HepG2 (cell line): ENCODE data around the gene ANLN. TPM values are rescaled to one million over a fixed set of nuclear protein-coding genes. Genes with fewer than 3 reads are reported as not detected.

Experiments used
- ATAC-seq: fragments of 200-7000 bp; cut with Tn5 transposase; 3 replicates; pipeline ENCODE4 v1.9.1; 2020; ENCODE audit warnings: mild to moderate bottlenecking, moderate library complexity
- BruUV-seq: library from RNA; stranded (reverse); fragments of 400-500 nt; replicated peaks from 2 replicates; lab custom pipeline; 2021; lab: Mats Ljungman, UMichigan
- CTCF ChIA-PET: fragments of 300-600 bp; formaldehyde crosslinking; extraction: SDS; loops from one replicate; lab custom pipeline; 2021; ENCODE audit warnings: low total read pairs, inconsistent platforms, low intra/inter-chr PET ratio; lab: Yijun Ruan, JAX
- POLR2A ChIA-PET: fragments of 350-600 bp; sonication (Branson Sonifier 250); formaldehyde crosslinking; loops from one replicate; lab custom pipeline; 2020; ENCODE audit warnings: antibody characterized with exemption, inconsistent platforms; lab: Yijun Ruan, JAX
- DNase-seq: peaks from one replicate; pipeline ENCODE4 v3.0.0-alpha.2; 2015; ENCODE audit warnings: low spot score
- FAIRE-seq: peaks from 3 replicates; lab custom pipeline; 2011; peaks lifted over from hg19 to GRCh38; lab: Jason Lieb, UNC
- H2AFZ ChIP-seq: one replicate; pipeline ENCODE4 v1.6.1; 2011; ENCODE audit warnings: low read length, inconsistent platforms
- H3K27ac ChIP-seq: fragments of 300-600 bp; 3 replicates; pipeline ENCODE4 v1.8.0; 2011; ENCODE audit warnings: mixed run types, mild to moderate bottlenecking, mixed read lengths, low read length, inconsistent platforms; ENCODE audit not compliant: insufficient read depth; ENCODE audit errors: extremely low read length
- H3K27me3 ChIP-seq, 2 experiments: fragments of 200-600 bp in 1 of 2; 2 replicates in 1 of 2; 3 replicates in 1 of 2; pipeline versions ENCODE4 v1.6.0 to v1.8.0; 2011; ENCODE audit warnings: low read length in 2 of 2, mild to moderate bottlenecking in 2 of 2, moderate library complexity in 2 of 2, inconsistent platforms in 1 of 2; ENCODE audit not compliant: insufficient read depth in 2 of 2, control insufficient read depth in 1 of 2
- H3K36me3 ChIP-seq, 2 experiments: fragments of 200-600 bp in 1 of 2; replicated peaks in 1 of 2; 2 replicates in 1 of 2; 3 replicates in 1 of 2; pipeline versions ENCODE4 v1.5.1 to v1.8.0; 2011; ENCODE audit warnings: low read length in 2 of 2, inconsistent platforms in 1 of 2; ENCODE audit not compliant: insufficient read depth in 2 of 2, control insufficient read depth in 1 of 2
- H3K4me1 ChIP-seq: 2 replicates; pipeline ENCODE4 v1.5.1; 2012; ENCODE audit warnings: low read length, inconsistent platforms; ENCODE audit not compliant: insufficient read depth
- H3K4me2 ChIP-seq: 2 replicates; pipeline ENCODE4 v1.6.0; 2011; ENCODE audit warnings: low read depth, low read length, inconsistent platforms
- H3K4me3 ChIP-seq, 3 experiments: fragments of 200-600 bp in 1 of 3; sonication (generic), shearing (Covaris generic) in 1 of 3; replicated peaks in 1 of 3; 2 replicates each; pipeline ENCODE4 v1.5.1; 2011 to 2016; ENCODE audit warnings: low read length in 3 of 3, inconsistent platforms in 2 of 3, low read depth in 2 of 3, mild to moderate bottlenecking in 2 of 3, control low read depth in 1 of 3, mixed read lengths in 1 of 3; ENCODE audit not compliant: insufficient read depth in 1 of 3
- H3K79me2 ChIP-seq: one replicate; pipeline ENCODE4 v1.6.1; 2011; ENCODE audit warnings: low read length, inconsistent platforms; ENCODE audit not compliant: insufficient read depth
- H3K9ac ChIP-seq: 2 replicates; pipeline ENCODE4 v1.6.0; 2011; ENCODE audit warnings: mild to moderate bottlenecking, low read depth, low read length, inconsistent platforms; ENCODE audit not compliant: insufficient read depth
- H3K9me3 ChIP-seq: 2 replicates; pipeline ENCODE4 v1.5.1; 2012; ENCODE audit warnings: mild to moderate bottlenecking, low read length
- H4K20me1 ChIP-seq: 2 replicates; pipeline ENCODE4 v1.6.0; 2011; ENCODE audit warnings: inconsistent platforms, mild to moderate bottlenecking, low read length, moderate library complexity; ENCODE audit not compliant: insufficient read depth
- DMAP1 ChIP-seq: IDR thresholded peaks from 2 replicates; pipeline ENCODE4 v1.6.1; 2016
- GABPB1 ChIP-seq: IDR thresholded peaks from 2 replicates; pipeline ENCODE4 v1.6.1; 2016; ENCODE audit warnings: mild to moderate bottlenecking, missing genetic modification reagents, moderate library complexity, missing compliant biosample characterization
- GZF1 ChIP-seq: sonication (generic); formaldehyde crosslinking; IDR thresholded peaks from 2 replicates; pipeline ENCODE4 v1.5.1; 2020; ENCODE audit warnings: mild to moderate bottlenecking, missing genetic modification reagents
- ZKSCAN5 ChIP-seq: sonication (generic); formaldehyde crosslinking; IDR thresholded peaks from 2 replicates; pipeline ENCODE4 v1.5.1; 2020; ENCODE audit warnings: mild to moderate bottlenecking, missing genetic modification reagents
- WGBS: methylation state at CpG from one replicate; pipeline ENCODE4 v1.1.6; 2017; ENCODE audit warnings: low lambda C conversion rate; 5-methylcytosine and 5-hydroxymethylcytosine counted together
- in situ Hi-C: cut with HindIII; loops from 2 replicates; pipeline ENCODE4 v1.10.0; 2017; ENCODE audit warnings: low pct_unique_long_range_greater_than_20kb; ENCODE audit not compliant: extremely low pct_ligation_motif_present
- intact Hi-C: fragments of 100-400 bp; cut with micrococcal nuclease; formaldehyde crosslinking; loops from one replicate; pipeline ENCODE4 v1.10.0; 2022; ENCODE audit not compliant: unreplicated experiment
- polyA plus RNA-seq, 8 experiments: library from polyadenylated mRNA; depleted of rRNA in 3 of 8; stranded (reverse) in 7 of 8; unstranded in 1 of 8; fragments of >200 nt; fragmentation: Illumina TruSeq in 4 of 8; extraction: Trizol in 4 of 8; gene quantifications; 2 replicates each; pipeline versions ENCODE4 v1.2.1 to v1.2.3, GENCODE V29; 2011 to 2016; ENCODE audit warnings: low read depth in 4 of 8, missing spikeins in 1 of 8, mixed read lengths in 1 of 8; ENCODE audit not compliant: insufficient read depth in 1 of 8
- total RNA-seq, 5 experiments: library from RNA; depleted of rRNA; stranded (reverse); fragments of >200 nt; fragmentation: Illumina TruSeq; extraction: Trizol; gene quantifications; 2 replicates each; pipeline ENCODE4 v1.2.3, GENCODE V29; 2016; ENCODE audit warnings: low read depth in 1 of 5
- TF ChIP-seq, protein P1 (sequence below): sonication (generic); formaldehyde crosslinking; IDR thresholded peaks from 2 replicates; pipeline ENCODE4 v1.9.0; 2021; ENCODE audit warnings: missing genetic modification reagents, mild to moderate bottlenecking, borderline replicate concordance
- TF ChIP-seq, protein P2 (sequence below): sonication (generic); formaldehyde crosslinking; IDR thresholded peaks from 2 replicates; pipeline ENCODE4 v1.5.0; 2020; ENCODE audit warnings: mild to moderate bottlenecking, missing genetic modification reagents
- TF ChIP-seq, protein P3 (sequence below), 2 experiments: sonication (generic) in 1 of 2; formaldehyde crosslinking in 1 of 2; IDR thresholded peaks; 2 replicates each; pipeline versions ENCODE4 v1.4.0 to v1.6.1; 2018 to 2020; ENCODE audit warnings: missing genetic modification reagents in 2 of 2, borderline replicate concordance in 1 of 2, low read depth in 1 of 2, mild to moderate bottlenecking in 1 of 2, missing biosample characterization in 1 of 2

The ANLN gene
- total and polyA plus RNA-seq, 2 of the 13 experiments (the other 11 are each of a cell fraction or from before 2014, with no cell fraction given) = 20.0 to 72.0 TPM

DNA sequence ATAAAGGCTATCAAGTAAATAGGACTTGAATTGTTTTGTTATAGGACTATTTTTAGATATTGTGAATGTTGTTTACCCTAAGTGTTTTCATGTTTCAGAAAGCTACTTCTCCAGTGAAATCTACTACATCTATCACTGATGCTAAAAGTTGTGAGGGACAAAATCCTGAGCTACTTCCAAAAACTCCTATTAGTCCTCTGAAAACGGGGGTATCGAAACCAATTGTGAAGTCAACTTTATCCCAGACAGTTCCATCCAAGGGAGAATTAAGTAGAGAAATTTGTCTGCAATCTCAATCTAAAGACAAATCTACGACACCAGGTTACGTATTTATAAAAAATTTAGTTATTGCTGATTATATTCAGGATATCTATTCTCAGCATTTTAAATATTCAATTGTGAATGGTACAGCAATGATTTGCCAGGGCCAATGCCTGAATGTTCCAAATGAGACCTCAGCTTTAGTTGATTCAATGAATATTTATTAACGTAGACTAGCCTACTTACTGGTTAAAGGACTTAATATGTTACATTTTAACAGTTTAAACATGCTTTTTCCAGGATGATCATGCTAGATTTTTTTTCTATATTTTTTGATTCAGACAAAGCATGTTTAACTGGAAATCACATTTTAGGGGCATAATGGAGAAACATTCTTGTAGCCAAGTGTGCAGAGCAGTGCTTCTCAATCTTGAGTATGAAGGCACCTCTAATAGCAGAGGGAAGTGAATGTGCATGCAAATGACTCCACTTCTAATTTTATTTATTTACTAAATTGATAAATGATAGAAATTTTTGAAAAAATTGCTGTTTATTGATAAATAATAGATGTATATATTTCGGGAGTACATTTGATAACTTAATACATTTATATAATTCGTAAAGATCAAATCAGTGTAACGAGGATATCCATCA is 18.2 kb downstream of the ANLN start:
- ATAC-seq (no peak), FAIRE-seq (no peak), DNase-seq (no peak)
- in situ Hi-C loops (no loop called here), intact Hi-C loops (no loop called here)
- Histone ChIP-seq H3K9me3 (no peaks in the 10 kb centered on the region), H3K27ac (no peak overlapping the region), H2AFZ (no peak overlapping the region), H3K9ac (no peak overlapping the region), H3K4me2 (no peak overlapping the region), H3K27me3 (no peaks in the 10 kb centered on the region), H3K4me3 (no peak overlapping the region), H3K4me1 (no peaks in the 10 kb centered on the region), H3K79me2 (no peaks in the 10 kb centered on the region), H3K36me3 (peaks cover 8 to 80% of the 10 kb centered on the region in 2 experiments), H4K20me1 (no peaks in the 10 kb centered on the region)
- WGBS = 98% methylated on average over 8 of the region's 8 CpGs
- TF ChIP-seq GZF1 (CRISPR knock-in tag) = no peak
- TF ChIP-seq, protein P1, sequence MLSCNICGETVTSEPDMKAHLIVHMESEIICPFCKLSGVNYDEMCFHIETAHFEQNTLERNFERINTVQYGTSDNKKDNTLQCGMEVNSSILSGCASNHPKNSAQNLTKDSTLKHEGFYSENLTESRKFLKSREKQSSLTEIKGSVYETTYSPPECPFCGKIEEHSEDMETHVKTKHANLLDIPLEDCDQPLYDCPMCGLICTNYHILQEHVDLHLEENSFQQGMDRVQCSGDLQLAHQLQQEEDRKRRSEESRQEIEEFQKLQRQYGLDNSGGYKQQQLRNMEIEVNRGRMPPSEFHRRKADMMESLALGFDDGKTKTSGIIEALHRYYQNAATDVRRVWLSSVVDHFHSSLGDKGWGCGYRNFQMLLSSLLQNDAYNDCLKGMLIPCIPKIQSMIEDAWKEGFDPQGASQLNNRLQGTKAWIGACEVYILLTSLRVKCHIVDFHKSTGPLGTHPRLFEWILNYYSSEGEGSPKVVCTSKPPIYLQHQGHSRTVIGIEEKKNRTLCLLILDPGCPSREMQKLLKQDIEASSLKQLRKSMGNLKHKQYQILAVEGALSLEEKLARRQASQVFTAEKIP (CRISPR knock-in tag) = no peak
- TF ChIP-seq, protein P2, sequence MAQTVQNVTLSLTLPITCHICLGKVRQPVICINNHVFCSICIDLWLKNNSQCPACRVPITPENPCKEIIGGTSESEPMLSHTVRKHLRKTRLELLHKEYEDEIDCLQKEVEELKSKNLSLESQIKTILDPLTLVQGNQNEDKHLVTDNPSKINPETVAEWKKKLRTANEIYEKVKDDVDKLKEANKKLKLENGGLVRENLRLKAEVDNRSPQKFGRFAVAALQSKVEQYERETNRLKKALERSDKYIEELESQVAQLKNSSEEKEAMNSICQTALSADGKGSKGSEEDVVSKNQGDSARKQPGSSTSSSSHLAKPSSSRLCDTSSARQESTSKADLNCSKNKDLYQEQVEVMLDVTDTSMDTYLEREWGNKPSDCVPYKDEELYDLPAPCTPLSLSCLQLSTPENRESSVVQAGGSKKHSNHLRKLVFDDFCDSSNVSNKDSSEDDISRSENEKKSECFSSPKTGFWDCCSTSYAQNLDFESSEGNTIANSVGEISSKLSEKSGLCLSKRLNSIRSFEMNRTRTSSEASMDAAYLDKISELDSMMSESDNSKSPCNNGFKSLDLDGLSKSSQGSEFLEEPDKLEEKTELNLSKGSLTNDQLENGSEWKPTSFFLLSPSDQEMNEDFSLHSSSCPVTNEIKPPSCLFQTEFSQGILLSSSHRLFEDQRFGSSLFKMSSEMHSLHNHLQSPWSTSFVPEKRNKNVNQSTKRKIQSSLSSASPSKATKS = no peak
- no peak for TF ChIP-seq DMAP1
- no peak for TF ChIP-seq ZKSCAN5 (CRISPR knock-in tag)
- TF ChIP-seq GABPB1 (CRISPR knock-in tag) = no peak
- TF ChIP-seq, protein P3, sequence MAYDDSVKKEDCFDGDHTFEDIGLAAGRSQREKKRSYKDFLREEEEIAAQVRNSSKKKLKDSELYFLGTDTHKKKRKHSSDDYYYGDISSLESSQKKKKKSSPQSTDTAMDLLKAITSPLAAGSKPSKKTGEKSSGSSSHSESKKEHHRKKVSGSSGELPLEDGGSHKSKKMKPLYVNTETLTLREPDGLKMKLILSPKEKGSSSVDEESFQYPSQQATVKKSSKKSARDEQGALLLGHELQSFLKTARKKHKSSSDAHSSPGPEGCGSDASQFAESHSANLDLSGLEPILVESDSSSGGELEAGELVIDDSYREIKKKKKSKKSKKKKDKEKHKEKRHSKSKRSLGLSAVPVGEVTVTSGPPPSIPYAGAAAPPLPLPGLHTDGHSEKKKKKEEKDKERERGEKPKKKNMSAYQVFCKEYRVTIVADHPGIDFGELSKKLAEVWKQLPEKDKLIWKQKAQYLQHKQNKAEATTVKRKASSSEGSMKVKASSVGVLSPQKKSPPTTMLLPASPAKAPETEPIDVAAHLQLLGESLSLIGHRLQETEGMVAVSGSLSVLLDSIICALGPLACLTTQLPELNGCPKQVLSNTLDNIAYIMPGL (CRISPR knock-in tag; IDR thresholded peaks at IDR 0.05; ENCODE audit: borderline replicate concordance in 1 of 2, low read depth in 1 of 2) = no peak
- ChIA-PET POLR2A (interaction anchor here (0.6 kb wide), 1 partner anchor 19 kb away, joined by 3 read pairs; no protein-coding TSS in a partner anchor), CTCF (no interaction called here)
- no TSS peak for BruUV-seq
